T-helper 2 cell treated with Interferon-gamma antibody and Interleukin-4, amounts not matched to agents 100 ng/mL and 5 ng/mL, for 36 hours (primary cell): ENCODE data around the gene CACNB3. TPM values are rescaled to one million over a fixed set of nuclear protein-coding genes. Genes with fewer than 3 reads are reported as not detected.

Experiments used
- intact Hi-C: fragments of 100-400 bp; cut with micrococcal nuclease; formaldehyde crosslinking; loops from one replicate; pipeline ENCODE4 v1.15.1; 2023
- total RNA-seq: library from RNA; stranded (reverse); gene quantifications from 2 replicates; pipeline ENCODE4 v1.2.3, GENCODE V29; 2022

CACNB3 gene
- total RNA-seq, 1 donor from 2014 or later, result 7.1 TPM

GRCh38 chr12:48788524-48788853, 29.8 kb upstream of the CACNB3 start:
- intact Hi-C loops, result no loop called here

- intact Hi-C loops, result no loop called here
Observed at GRCh38 chr12:48788854-48789775, 29.2 kb upstream of the CACNB3 start, which contains the start of gene ADCY6. Gene ADCY6 (minus strand): TSS chr12:48789089. CDS start chr12:48783434, 5,655 bp downstream.

- intact Hi-C loops, result no loop called here
Observed at GRCh38 chr12:48789858-48790326, 28.4 kb upstream of the CACNB3 start.

GRCh38 chr12:48793696-48794095, 24.6 kb upstream of the CACNB3 start:
- intact Hi-C loops, result no loop called here

GRCh38 chr12:48794870-48795269, 23.4 kb upstream of the CACNB3 start:
- intact Hi-C loops, result loop anchor here (1.0 to 5.0 kb wide), 2 partner anchors 42 to 253 kb away; no protein-coding TSS in a partner anchor

GRCh38 chr12:48795550-48796455, 22.5 kb upstream of the CACNB3 start:
- intact Hi-C loops, result loop anchor here (1.0 to 5.0 kb wide), 3 partner anchors 43 to 254 kb away; partner anchors contain the start of gene KANSL2

GRCh38 chr12:48796976-48797375, 21.3 kb upstream of the CACNB3 start:
- intact Hi-C loops, result loop anchor here (1.0 to 5.0 kb wide), 2 partner anchors 115 to 255 kb away; partner anchors contain the start of gene KANSL2

- intact Hi-C loops, result no loop called here
Observed at GRCh38 chr12:48800457-48800856, 17.8 kb upstream of the CACNB3 start.

- intact Hi-C loops, result no loop called here
Observed at GRCh38 chr12:48800971-48801370, 17.3 kb upstream of the CACNB3 start.

GRCh38 chr12:48803675-48804074, 14.6 kb upstream of the CACNB3 start:
- intact Hi-C loops, result no loop called here

- intact Hi-C loops, result no loop called here
Observed at GRCh38 chr12:48807981-48808380, 10.3 kb upstream of the CACNB3 start.

GRCh38 chr12:48810903-48811431, 7.3 kb upstream of the CACNB3 start:
- intact Hi-C loops, result no loop called here

GRCh38 chr12:48811437-48812090, 6.7 kb upstream of the CACNB3 start:
- intact Hi-C loops, result no loop called here

GRCh38 chr12:48812389-48812788, 5.9 kb upstream of the CACNB3 start:
- intact Hi-C loops, result no loop called here

- intact Hi-C loops, result loop anchor here (1.0 kb wide), 1 partner anchor 97 kb away; the partner anchor contains the start of gene CCNT1
Observed at GRCh38 chr12:48813465-48814261, 4.6 kb upstream of the CACNB3 start.

GRCh38 chr12:48814262-48815125, 3.8 kb upstream of the CACNB3 start:
- intact Hi-C loops, result loop anchor here (1.0 kb wide), 1 partner anchor 98 kb away; the partner anchor contains the start of gene CCNT1

GRCh38 chr12:48815126-48816110, 2.9 kb upstream of the CACNB3 start:
- intact Hi-C loops, result no loop called here
